SK-N-DZ (cell line): Measurements from ENCODE around the gene GATAD2A.

Source experiments
- DNase-seq: peaks from one replicate; pipeline ENCODE4 v3.0.0-alpha.2; 2015; ENCODE audit warnings: low spot score

Gene GATAD2A

GRCh38 chr19:19421299-19421696, 15.8 kb downstream of the GATAD2A start:
- no peak for DNase-seq

- DNase-seq: no peak
Measured at GRCh38 chr19:19422156-19422555, 16.7 kb downstream of the GATAD2A start.

- no peak for DNase-seq
Measured at GRCh38 chr19:19423322-19423721, 17.8 kb downstream of the GATAD2A start.

GRCh38 chr19:19425170-19425875, 19.8 kb downstream of the GATAD2A start:
- no peak for DNase-seq

GRCh38 chr19:19426216-19426615, 20.7 kb downstream of the GATAD2A start:
- no peak for DNase-seq

GRCh38 chr19:19426799-19427198, 21.3 kb downstream of the GATAD2A start:
- DNase-seq: no peak

- no peak for DNase-seq
Measured at GRCh38 chr19:19427302-19427701, 21.8 kb downstream of the GATAD2A start.

- peak; percentile 12 for DNase-seq
Measured at GRCh38 chr19:19427944-19428343, 22.5 kb downstream of the GATAD2A start.

GRCh38 chr19:19428746-19429145, 23.3 kb downstream of the GATAD2A start:
- no peak for DNase-seq

- DNase-seq: no peak
Measured at GRCh38 chr19:19429361-19429760, 23.9 kb downstream of the GATAD2A start.

GRCh38 chr19:19432732-19433131, 27.3 kb downstream of the GATAD2A start:
- no peak for DNase-seq

- no peak for DNase-seq
Measured at GRCh38 chr19:19433666-19434213, 28.3 kb downstream of the GATAD2A start.

GRCh38 chr19:19434483-19435045, 29.1 kb downstream of the GATAD2A start:
- no peak for DNase-seq

GRCh38 chr19:19436137-19436691, 30.7 kb downstream of the GATAD2A start:
- no peak for DNase-seq

- no peak for DNase-seq
Measured at GRCh38 chr19:19438366-19439175, 33.1 kb downstream of the GATAD2A start.

GRCh38 chr19:19439176-19439482, 33.7 kb downstream of the GATAD2A start:
- DNase-seq: no peak

- no peak for DNase-seq
Measured at GRCh38 chr19:19443283-19443682, 37.8 kb downstream of the GATAD2A start.

GRCh38 chr19:19443902-19444680, 38.6 kb downstream of the GATAD2A start:
- no peak for DNase-seq

GRCh38 chr19:19444681-19445155, 39.2 kb downstream of the GATAD2A start:
- no peak for DNase-seq

- DNase-seq: no peak
Measured at GRCh38 chr19:19445288-19445687, 39.8 kb downstream of the GATAD2A start.

- no peak for DNase-seq
Measured at GRCh38 chr19:19445911-19446361, 40.5 kb downstream of the GATAD2A start.
